Left renal cortex interstitium (tissue), 4 donors: ENCODE results near the gene TTLL11. TPM values are rescaled to one million over a fixed set of nuclear protein-coding genes. Genes with fewer than 3 reads are reported as not detected.

Experiments
- DNase-seq, 4 donors: peaks; one replicate each; pipeline ENCODE4 v3.0.0-alpha.2; 2013; ENCODE audit warnings: low read depth in 4 of 4, low spot score in 2 of 4, missing footprints in 1 of 4
- polyA plus RNA-seq, 4 donors: library from polyadenylated mRNA; unstranded; fragments of 120-200 nt; gene quantifications; one replicate each; pipeline ENCODE4 v1.2.1, GENCODE V29; 2013; ENCODE audit not compliant: insufficient read length in 4 of 4

Gene TTLL11
- polyA plus RNA-seq, 4 donors: 6.4 to 7.8 (median 7.0) TPM

GRCh38 chr9:122058051-122058450, 35.1 kb downstream of the TTLL11 start:
- DNase-seq: no peak

- DNase-seq: no peak
These were observed 35.9 kb downstream of the TTLL11 start for GRCh38 chr9:122057211-122057610.

DNA sequence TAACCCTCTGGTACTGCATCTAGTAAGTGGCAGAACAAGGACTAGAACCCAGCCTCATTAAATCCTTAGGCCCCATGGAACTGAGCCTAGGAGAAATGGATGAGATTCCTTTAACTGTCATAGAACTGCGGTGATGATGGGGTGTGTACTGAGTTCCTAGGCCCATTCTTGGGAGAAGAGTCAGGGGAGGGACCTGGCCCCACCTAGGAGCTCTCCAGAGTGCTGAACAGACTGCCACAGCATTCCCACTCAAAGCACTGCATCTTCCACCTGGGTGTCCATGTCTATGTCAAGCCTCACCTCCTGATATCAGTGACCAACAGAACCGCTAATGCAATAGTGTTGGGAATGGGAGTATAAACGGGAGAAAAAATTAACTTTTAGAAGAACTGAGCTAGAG, 36.6 kb downstream of the TTLL11 start:
- peak in 1 of 4 donors; percentile 31 for DNase-seq

DNA sequence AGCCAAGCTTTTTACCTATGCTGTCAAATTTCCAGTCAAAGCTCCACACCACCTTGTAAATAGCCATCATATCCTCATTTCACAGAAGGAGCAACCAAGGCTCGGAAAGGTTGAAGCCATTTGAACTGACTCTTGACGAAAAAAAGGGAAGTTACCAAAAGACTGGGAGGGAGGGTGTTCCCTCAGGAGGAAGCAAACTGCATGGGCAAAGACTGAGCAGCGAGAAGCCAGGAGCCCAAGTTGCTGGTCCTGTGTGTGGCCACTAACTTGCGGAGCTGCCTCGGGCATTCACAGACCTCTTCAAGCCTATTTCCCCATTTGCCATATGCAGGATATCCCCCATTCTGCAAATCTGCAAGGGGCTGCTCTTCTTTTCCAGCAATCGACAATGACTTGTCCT, 37.4 kb downstream of the TTLL11 start:
- no peak for DNase-seq

DNA sequence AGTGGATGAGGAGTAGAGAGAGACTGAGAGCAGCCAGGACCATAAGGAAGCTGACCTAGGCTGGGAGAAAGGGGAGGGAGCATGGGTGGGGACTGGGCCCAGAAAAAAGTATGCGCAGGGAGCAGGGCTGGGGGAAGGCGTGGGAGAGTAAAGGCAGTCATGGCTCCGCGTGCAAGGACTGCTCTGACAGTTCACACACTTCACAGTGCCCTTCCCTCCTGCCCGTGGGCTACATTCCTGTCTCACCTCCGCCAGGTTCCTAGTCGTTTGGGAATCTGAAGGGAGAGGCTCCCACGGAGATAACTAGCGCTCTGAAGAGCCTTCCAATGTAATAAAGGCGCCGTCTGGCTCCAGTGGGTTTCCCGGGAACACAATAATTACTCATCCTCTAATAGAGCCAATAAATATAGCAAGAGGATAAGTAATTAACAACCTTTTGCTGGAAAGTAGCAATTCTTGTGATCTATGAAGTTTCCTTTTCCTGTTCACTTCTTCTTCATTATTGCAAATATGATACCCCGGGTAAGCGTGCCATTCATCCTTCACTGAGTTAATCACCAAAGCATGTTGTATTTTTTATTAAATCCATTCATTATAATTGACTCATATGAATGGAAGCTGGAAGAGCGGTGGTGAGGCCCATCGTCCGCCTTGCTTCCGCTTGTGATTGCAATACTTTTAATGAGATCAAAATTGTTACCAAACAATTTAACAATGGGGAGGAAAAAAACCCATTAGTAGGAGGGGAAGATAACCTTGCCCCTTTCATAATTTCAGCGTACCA, 39.3 kb downstream of the TTLL11 start:
- DNase-seq: no peak

DNA sequence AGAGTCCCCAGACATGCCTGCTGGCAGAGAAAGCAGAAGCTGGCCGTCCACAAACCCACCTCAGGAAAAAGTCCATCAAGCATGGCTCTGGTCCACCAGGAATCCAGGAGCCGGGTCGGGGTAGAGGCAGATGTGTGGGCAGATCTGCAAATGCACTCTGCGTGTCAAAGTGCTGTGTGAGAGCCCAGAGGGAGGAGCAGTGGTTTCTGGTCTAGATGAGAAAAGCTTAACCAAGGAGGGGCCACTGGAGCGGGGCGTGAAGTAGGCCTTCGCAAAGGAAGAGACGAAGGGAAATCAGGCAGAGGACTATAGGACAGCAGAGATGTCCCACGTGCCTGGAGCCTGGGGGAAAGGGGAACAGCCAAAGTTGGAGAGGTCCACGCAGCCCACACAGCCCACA, 40.0 kb downstream of the TTLL11 start:
- no peak for DNase-seq

GRCh38 chr9:122051351-122052321, 41.5 kb downstream of the TTLL11 start:
- DNase-seq: no peak

DNA sequence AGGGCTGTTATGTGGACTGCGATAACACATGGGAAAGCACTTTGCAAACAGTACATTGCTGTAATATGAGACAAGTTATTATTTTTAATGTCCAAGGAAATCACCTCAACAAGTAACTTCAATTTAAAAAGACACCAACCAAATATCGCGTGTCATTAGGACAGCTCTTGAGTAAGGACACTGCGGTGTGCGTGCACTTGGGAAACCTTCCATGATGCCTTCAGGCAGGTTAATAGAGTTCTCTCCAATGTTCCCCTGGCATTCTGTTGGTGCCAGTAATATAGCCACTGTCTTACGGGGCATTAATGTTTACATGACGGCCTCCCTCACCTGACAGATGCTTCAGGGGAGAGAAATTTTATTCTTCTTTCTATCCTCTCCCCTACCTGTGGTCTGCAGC, 42.9 kb downstream of the TTLL11 start:
- DNase-seq: no peak

DNA sequence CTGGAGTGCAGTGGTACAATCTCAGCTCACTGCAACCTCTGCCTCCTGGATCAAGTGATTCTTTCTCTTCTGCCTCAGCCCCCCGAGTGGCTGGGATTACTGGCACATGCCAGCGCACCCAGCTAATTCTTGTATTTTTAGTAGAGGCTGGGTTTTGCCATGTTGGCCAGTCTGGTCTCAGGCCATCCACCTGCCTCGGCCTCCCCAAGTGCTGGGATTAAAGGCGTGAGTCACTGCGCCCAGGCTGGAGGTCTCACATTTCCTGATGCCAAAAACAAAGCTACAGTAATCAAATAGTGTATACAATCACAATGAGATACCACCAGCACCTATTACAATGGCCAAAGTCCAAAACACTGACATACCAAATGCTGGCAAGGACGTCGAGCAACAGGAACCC, 51.1 kb downstream of the TTLL11 start:
- no peak for DNase-seq

DNA sequence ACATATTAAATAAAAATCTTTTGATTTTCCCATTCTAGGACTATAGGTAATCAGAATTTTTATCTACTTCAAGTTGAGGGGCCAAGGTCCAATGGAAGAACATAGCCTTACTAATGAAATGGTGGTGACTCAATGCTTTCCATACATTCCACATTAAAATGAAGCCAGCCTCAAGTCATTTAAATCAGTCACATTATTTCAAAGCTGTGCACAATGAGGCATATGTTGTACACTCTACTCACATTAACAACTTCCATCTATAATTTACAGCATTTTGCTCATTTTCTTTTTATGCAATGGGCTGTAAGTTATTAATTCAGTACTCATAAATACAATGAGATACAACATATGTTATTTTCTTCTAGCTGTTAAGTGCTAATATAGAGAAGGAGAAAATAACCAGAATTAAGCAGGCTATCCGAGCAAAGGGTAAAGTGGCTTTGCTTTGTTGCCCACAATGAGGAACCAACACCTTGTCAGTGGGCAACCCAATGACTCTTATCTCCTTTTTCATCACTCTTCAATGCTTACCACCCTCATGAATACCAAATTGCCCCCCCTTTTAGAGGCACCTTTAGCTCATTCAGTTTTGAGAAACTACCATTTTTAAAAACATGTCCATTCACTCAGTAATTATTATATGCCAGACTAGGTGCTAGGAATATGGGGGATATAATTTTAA, 52.4 kb downstream of the TTLL11 start:
- DNase-seq: no peak

- DNase-seq: no peak
These were observed 53.9 kb downstream of the TTLL11 start for GRCh38 chr9:122039234-122039633.

DNA sequence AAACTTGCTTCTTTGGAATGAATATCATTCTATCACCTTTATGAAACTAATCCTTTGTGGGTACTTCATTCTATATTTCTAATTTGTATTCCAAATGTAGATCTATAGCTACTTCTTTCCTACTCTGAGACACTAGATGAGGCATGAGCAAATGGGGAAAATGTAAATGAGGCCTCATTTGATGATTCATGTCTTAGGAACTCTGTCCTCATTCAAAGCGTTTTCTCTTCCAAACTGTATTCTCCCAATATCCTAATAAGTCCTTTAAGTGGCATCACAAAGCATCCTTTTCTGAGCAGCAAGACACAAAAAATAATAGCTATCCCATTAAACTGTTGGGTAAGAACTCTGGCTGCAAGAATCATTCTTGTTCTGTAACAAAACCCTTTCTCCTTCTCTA, 56.1 kb downstream of the TTLL11 start:
- no peak for DNase-seq

- DNase-seq: no peak
These were observed 56.7 kb downstream of the TTLL11 start for GRCh38 chr9:122036408-122036807.

DNA sequence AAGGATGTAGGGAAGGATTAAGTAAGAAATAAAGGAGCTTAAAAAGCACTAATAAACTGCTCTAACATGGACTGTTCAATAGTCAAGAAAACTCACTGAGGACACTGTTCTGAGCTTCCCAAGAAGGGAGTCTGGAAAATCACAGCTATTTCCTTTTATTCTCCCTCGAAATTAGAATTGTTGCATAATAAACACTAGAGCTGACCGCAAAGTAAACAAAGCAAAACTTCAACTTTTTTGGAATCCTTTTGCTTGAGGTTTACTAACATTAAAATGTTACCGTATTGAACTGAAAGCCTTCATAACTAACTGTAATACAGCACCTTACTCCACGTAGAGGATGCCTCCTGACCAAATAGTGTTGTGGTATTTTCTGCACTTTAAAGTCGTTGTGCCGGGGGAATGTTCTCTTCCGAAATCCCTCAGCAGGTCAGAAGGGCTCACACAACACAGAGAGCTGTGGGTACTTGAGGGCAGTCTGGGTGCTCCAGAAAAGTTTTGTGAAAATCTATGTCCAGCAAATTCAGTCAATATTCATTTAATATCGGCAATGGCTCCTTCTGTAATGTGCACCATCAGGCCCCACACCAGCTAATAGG, 59.2 kb downstream of the TTLL11 start:
- no peak for DNase-seq

DNA sequence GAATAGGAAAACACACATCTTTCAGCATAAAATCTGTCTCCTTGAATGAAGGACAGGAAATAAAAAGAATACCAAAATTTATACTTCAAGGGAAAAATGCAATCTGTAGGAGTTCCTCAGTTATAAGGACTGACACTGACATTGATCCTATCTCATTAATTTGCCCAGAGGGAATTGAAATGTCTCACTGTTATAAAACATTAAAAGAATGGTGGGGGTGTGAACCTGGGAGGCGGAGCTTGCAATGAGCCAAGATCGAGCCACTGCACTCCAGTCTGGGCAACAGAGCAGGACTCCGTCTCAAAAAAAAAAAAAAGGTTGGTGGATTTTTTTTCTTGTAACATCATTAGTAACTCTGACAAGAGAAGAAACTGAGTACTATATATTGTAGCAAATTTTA, 60.8 kb downstream of the TTLL11 start:
- DNase-seq: no peak

DNA sequence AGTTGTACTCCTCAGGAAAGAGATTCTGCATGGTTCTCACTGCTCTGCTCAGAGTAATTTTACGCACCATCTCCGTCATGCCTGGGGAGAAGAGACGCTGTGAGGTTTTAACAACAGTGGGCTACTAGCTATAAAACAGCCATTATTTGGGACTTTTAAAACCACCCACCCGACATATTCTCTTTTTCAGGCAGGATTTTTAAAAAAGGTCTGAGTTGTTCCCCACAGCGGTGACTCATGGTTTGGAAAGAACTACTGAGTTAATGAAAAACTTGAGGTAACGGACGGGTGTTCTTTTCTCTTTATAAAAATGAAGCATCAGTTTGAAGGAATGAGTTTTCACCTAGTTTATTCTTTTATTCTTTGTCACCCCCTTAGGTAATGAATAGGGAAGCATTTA, 61.3 kb downstream of the TTLL11 start:
- no peak for DNase-seq

DNA sequence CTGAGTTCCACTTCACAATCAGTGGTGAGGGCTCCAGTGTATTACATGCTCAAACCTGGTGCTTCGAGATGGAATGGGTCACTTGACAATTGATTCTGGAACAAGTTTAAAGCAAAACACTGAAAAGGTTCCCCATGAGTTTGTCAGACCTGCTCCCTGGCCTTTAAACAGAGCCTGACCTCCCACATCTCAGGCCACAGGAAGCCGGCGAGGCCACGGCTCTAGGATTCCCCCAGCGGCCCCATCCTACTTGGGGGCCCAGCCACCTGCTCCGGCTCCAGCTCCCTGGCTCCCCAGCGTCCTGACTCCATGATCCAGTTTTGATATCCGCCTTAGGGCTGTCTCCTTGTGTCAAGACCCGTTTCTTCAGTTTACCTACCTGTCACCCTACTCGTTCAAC, 62.0 kb downstream of the TTLL11 start:
- no peak for DNase-seq

DNA sequence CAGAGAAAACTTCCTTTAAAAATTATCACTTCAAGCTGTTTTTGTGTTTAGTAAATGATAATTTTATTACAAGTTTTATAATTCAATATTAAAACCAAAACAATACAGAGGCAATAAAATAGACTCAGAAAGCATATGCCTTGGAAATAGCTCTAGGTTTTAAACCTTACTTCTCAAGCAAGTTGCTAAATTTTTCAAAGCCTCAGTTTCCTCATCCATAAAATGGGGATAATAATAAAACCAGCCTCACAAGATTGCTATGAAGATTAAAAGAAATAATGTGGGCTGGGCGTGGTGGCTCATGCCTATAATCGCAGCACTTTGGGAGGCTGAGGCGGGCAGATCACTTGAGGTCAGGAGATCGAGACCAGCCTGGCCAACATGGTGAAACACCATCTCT, 62.8 kb downstream of the TTLL11 start:
- no peak for DNase-seq

GRCh38 chr9:122029898-122030297, 63.2 kb downstream of the TTLL11 start:
- DNase-seq: no peak

DNA sequence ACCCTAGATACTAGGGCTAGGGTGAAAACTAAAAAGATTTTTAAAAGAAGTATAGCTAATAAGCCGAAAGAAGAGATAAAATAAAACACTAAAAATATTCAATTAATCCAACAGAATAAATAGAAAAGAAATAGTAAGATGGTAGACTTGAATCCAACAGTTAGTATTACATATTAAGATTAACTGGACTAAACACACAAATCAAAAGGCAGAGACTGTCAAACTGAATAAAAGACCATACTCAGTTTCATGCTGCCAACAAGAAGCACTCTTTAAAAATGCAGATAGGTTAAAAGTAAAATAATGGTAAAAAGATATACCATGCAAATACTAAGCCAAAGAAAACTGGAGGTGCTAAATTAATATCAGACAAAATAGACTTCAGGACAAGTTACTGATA, 65.0 kb downstream of the TTLL11 start:
- DNase-seq: no peak

GRCh38 chr9:122020398-122020797, 72.7 kb downstream of the TTLL11 start:
- DNase-seq: no peak
